Spleen (tissue), 11 donors: Measurements from ENCODE around the gene ITGAV. TPM values are rescaled to one million over a fixed set of nuclear protein-coding genes. Genes with fewer than 3 reads are reported as not detected.

ENCODE experiments used
- DNase-seq: peaks from one replicate; pipeline ENCODE4 v3.0.0-alpha.2; 2020
- H3K27ac ChIP-seq, 8 donors: fragments of 200-600 bp; sonication (generic) in 7 of 8; 1 replicate in 4 of 8; 2 replicates in 4 of 8; pipeline versions ENCODE4 v1.5.0 to v1.8.0; 2016 to 2021; ENCODE audit warnings: inconsistent platforms in 4 of 8, mild to moderate bottlenecking in 4 of 8, moderate library complexity in 1 of 8
- H3K27me3 ChIP-seq, 7 donors: fragments of 200-600 bp; sonication (generic) in 6 of 7; replicated peaks in 1 of 7; 1 replicate in 4 of 7; 2 replicates in 3 of 7; pipeline versions ENCODE4 v1.5.0 to v1.8.0; 2016 to 2021; ENCODE audit warnings: inconsistent platforms in 3 of 7, mild to moderate bottlenecking in 1 of 7
- H3K36me3 ChIP-seq, 6 donors: fragments of 200-600 bp; sonication (generic) in 5 of 6; 1 replicate in 4 of 6; 2 replicates in 2 of 6; pipeline versions ENCODE4 v1.5.0 to v1.8.0; 2016 to 2021; ENCODE audit warnings: inconsistent platforms in 2 of 6
- H3K4me1 ChIP-seq, 6 donors: fragments of 200-600 bp; sonication (generic) in 5 of 6; 1 replicate in 3 of 6; 2 replicates in 3 of 6; pipeline versions ENCODE4 v1.5.0 to v1.8.0; 2016 to 2021; ENCODE audit warnings: inconsistent platforms in 3 of 6
- H3K4me3 ChIP-seq, 8 donors: fragments of 200-600 bp; sonication (generic) in 7 of 8; 1 replicate in 4 of 8; 2 replicates in 4 of 8; pipeline versions ENCODE4 v1.5.0 to v1.8.0; 2016 to 2021; ENCODE audit warnings: inconsistent platforms in 4 of 8, mild to moderate bottlenecking in 4 of 8, moderate library complexity in 2 of 8
- H3K9me3 ChIP-seq, 8 donors: fragments of 200-600 bp; sonication (generic) in 7 of 8; 1 replicate in 4 of 8; 2 replicates in 4 of 8; pipeline versions ENCODE4 v1.5.0 to v1.8.0; 2016 to 2021; ENCODE audit warnings: inconsistent platforms in 4 of 8
- CTCF ChIP-seq, 11 experiments: fragments of 200-600 bp in 7 of 11; fragments of 450-650 bp in 4 of 11; sonication (generic) in 4 of 11; IDR thresholded peaks in 8 of 11; conservative IDR thresholded peaks in 3 of 11; 1 replicate in 7 of 11; 2 replicates in 4 of 11; pipeline versions ENCODE4 v1.4.0 to v1.8.0; 2016 to 2021; ENCODE audit warnings: antibody characterized with exemption in 11 of 11, inconsistent platforms in 4 of 11, mild to moderate bottlenecking in 1 of 11
- POLR2A ChIP-seq, 3 donors: fragments of 450-650 bp; IDR thresholded peaks; one replicate each; pipeline ENCODE4 v1.5.1; 2017; ENCODE audit warnings: antibody characterized with exemption in 3 of 3, mild to moderate bottlenecking in 1 of 3
- POLR2AphosphoS5 ChIP-seq, 3 donors: sonication (generic); formaldehyde crosslinking; IDR thresholded peaks; one replicate each; pipeline ENCODE4 v1.5.1; 2017; ENCODE audit warnings: antibody characterized with exemption in 3 of 3
- WGBS, 5 donors: extraction: QIAGEN DNeasy Blood & Tissue Kit in 3 of 5; methylation state at CpG; one replicate each; pipeline versions ENCODE4 v1.1.5 to v1.1.7; 2013 to 2018; 5-methylcytosine and 5-hydroxymethylcytosine counted together
- intact Hi-C: fragments of 100-400 bp; cut with DNase I; formaldehyde crosslinking; loops from one replicate; pipeline ENCODE4 v1.15.0; 2023; ENCODE audit warnings: low total_unique reads
- polyA plus RNA-seq, 3 donors: library from polyadenylated mRNA; stranded (reverse); fragments of 200-250 nt; gene quantifications; one replicate each; pipeline ENCODE4 v1.2.1, GENCODE V29; 2013
- total RNA-seq, 7 donors: library from RNA; depleted of rRNA in 3 of 7; stranded (reverse); fragments of >200 nt in 3 of 7; fragmentation: NEBNext Ultra II Directional in 4 of 7; extraction: Animal tissue kit (Norgen Biotek cat#: 25700) in 4 of 7; gene quantifications; one replicate each; pipeline versions ENCODE4 v1.1.0 to v1.2.1, GENCODE V29; 2016 to 2021
- donor health status: healthy with polysubstance abuse.
- donor health status: DM: no; HTN: no; CAD: no; lungs with moderate emphysema.
- donor health status: DM: no; HTN: no; CAD: no.
- donor health status: Bipolar disorder and iron deficiency.
- donor health status: healthy.
- donor health status: DM: no; HTN: no; CAD: no.
- donor health status: DM: yes; HTN: yes; CAD: no.

The ITGAV gene
- total and polyA plus RNA-seq, 10 donors = 5.6 to 85.4 (median 60.8) TPM

- H3K9me3 ChIP-seq = no peaks in the 10 kb centered on the region
- H3K36me3 ChIP-seq = no peaks in the 10 kb centered on the region
- H3K4me1 ChIP-seq = peaks cover 0 to 21% (median 6%) of the 10 kb centered on the region in 6 donors
- H3K27ac ChIP-seq = peak overlapping the region in 7 of 8 donors; percentile 35 to 74 (median 56)
- WGBS, 5 donors = 77 to 92% (median 89%) methylated on average over 3 of the region's 3 CpGs
- H3K27me3 ChIP-seq = no peaks in the 10 kb centered on the region
- DNase-seq = no peak
- no peak overlapping the region for H3K4me3 ChIP-seq
- intact Hi-C loops = no loop called here
- TF ChIP-seq POLR2A (IDR thresholded peaks at IDR 0.05) (no peak), CTCF (IDR thresholded peaks at IDR 0.05 in 8 of 11, conservative IDR thresholded peaks at IDR 0.05 in 3 of 11) (no peak), POLR2AphosphoS5 (IDR thresholded peaks at IDR 0.05) (no peak)
Measured at GRCh38 chr2:186543561-186544131, 46.2 kb upstream of the ITGAV start.

GRCh38 chr2:186544255-186544675 lies 45.6 kb upstream of the ITGAV start:
- H3K27me3 ChIP-seq = no peaks in the 10 kb centered on the region
- no peaks in the 10 kb centered on the region for H3K9me3 ChIP-seq
- DNase-seq = no peak
- H3K36me3 ChIP-seq = no peaks in the 10 kb centered on the region
- no peak overlapping the region for H3K4me3 ChIP-seq
- peak overlapping the region in 7 of 8 donors; percentile 35 to 74 (median 56) for H3K27ac ChIP-seq
- peaks cover 0 to 21% (median 6%) of the 10 kb centered on the region in 6 donors for H3K4me1 ChIP-seq
- TF ChIP-seq POLR2A (IDR thresholded peaks at IDR 0.05) (no peak), POLR2AphosphoS5 (IDR thresholded peaks at IDR 0.05) (no peak), CTCF (IDR thresholded peaks at IDR 0.05 in 8 of 11, conservative IDR thresholded peaks at IDR 0.05 in 3 of 11) (no peak)
- intact Hi-C loops = no loop called here
- WGBS, 5 donors = 43 to 72% (median 59%) methylated on average over 1 of the region's 1 CpG

- no peak for DNase-seq
- intact Hi-C loops = no loop called here
- Histone ChIP-seq H3K9me3 (no peaks in the 10 kb centered on the region), H3K27ac (peak overlapping the region in 2 of 8 donors; percentile 22 to 42), H3K27me3 (no peaks in the 10 kb centered on the region), H3K36me3 (no peaks in the 10 kb centered on the region), H3K4me3 (no peak overlapping the region), H3K4me1 (peaks cover 0 to 21% (median 6%) of the 10 kb centered on the region in 6 donors)
- no peak for TF ChIP-seq CTCF (IDR thresholded peaks at IDR 0.05 in 8 of 11, conservative IDR thresholded peaks at IDR 0.05 in 3 of 11)
- no peak for TF ChIP-seq POLR2AphosphoS5 (IDR thresholded peaks at IDR 0.05)
- TF ChIP-seq POLR2A (IDR thresholded peaks at IDR 0.05) = no peak
- WGBS, 5 donors = 0 to 30% (median 1%) methylated on average over 1 of the region's 1 CpG
Measured at GRCh38 chr2:186546846-186547245, 43.0 kb upstream of the ITGAV start.

GRCh38 chr2:186551323-186552050 lies 38.4 kb upstream of the ITGAV start:
- 82 to 91% (median 84%) methylated on average over 8 of the region's 8 CpGs for WGBS, 5 donors
- TF ChIP-seq CTCF (IDR thresholded peaks at IDR 0.05 in 8 of 11, conservative IDR thresholded peaks at IDR 0.05 in 3 of 11) = no peak
- TF ChIP-seq POLR2AphosphoS5 (IDR thresholded peaks at IDR 0.05) = no peak
- TF ChIP-seq POLR2A (IDR thresholded peaks at IDR 0.05) = no peak

More at GRCh38 chr2:186551323-186552050, 38.4 kb upstream of the ITGAV start:
- Histone ChIP-seq H3K27me3 (no peaks in the 10 kb centered on the region), H3K9me3 (no peaks in the 10 kb centered on the region), H3K36me3 (no peaks in the 10 kb centered on the region), H3K4me3 (no peak overlapping the region), H3K4me1 (no peaks in the 10 kb centered on the region), H3K27ac (no peak overlapping the region)
- DNase-seq = no peak
- intact Hi-C loops = no loop called here
